ENCODE results near the gene HPGDS. TPM values are rescaled to one million over a fixed set of nuclear protein-coding genes. Genes with fewer than 3 reads are reported as not detected.
"Not testable (repeated sequence)": the region's sequence is repeated elsewhere in the genome, so short reads cannot be mapped to it uniquely, and the experiment has no call there.

The HPGDS gene
- total RNA-seq (2014; rRNA removed; shearing (Covaris generic); ENCODE audit: low replicate concordance): not detected in 2 replicates

- in situ Hi-C loops (cut with HindIII; ENCODE audit: low pct_unique_long_range_greater_than_20kb, low sequenced_read_pairs): no loop called here
- no peak for DNase-seq (ENCODE audit: low read depth)
Measured at GRCh38 chr4:94342694-94343093, at the start of gene HPGDS. TSS of gene HPGDS (minus strand) at chr4:94342836. CDS start at chr4:94334629, 8,207 bp downstream.

GRCh38 chr4:94390804-94391410 is 48.3 kb upstream of the HPGDS start:
- in situ Hi-C loops (cut with HindIII; ENCODE audit: low pct_unique_long_range_greater_than_20kb, low sequenced_read_pairs): no loop called here
- DNase-seq (ENCODE audit: low read depth): no peak

GRCh38 chr4:94389595-94390267 is 47.1 kb upstream of the HPGDS start:
- in situ Hi-C loops (cut with HindIII; ENCODE audit: low pct_unique_long_range_greater_than_20kb, low sequenced_read_pairs): no loop called here
- no peak for DNase-seq (ENCODE audit: low read depth)

- not testable (repeated sequence) for DNase-seq (ENCODE audit: low read depth)
Measured at GRCh38 chr4:94387965-94388364, 45.3 kb upstream of the HPGDS start.

GRCh38 chr4:94385452-94385851 is 42.8 kb upstream of the HPGDS start:
- in situ Hi-C loops (cut with HindIII; ENCODE audit: low pct_unique_long_range_greater_than_20kb, low sequenced_read_pairs); DNase-seq (ENCODE audit: low read depth): not testable (repeated sequence)

More at GRCh38 chr4:94387965-94388364, 45.3 kb upstream of the HPGDS start:
- in situ Hi-C loops (cut with HindIII; ENCODE audit: low pct_unique_long_range_greater_than_20kb, low sequenced_read_pairs): not testable (repeated sequence)

- DNase-seq (ENCODE audit: low read depth); in situ Hi-C loops (cut with HindIII; ENCODE audit: low pct_unique_long_range_greater_than_20kb, low sequenced_read_pairs): not testable (repeated sequence)
Measured at GRCh38 chr4:94382891-94383290, 40.3 kb upstream of the HPGDS start.

- in situ Hi-C loops (cut with HindIII; ENCODE audit: low pct_unique_long_range_greater_than_20kb, low sequenced_read_pairs): no loop called here
- no peak for DNase-seq (ENCODE audit: low read depth)
Measured at GRCh38 chr4:94378047-94378446, 35.4 kb upstream of the HPGDS start.

- in situ Hi-C loops (cut with HindIII; ENCODE audit: low pct_unique_long_range_greater_than_20kb, low sequenced_read_pairs): no loop called here
- no peak for DNase-seq (ENCODE audit: low read depth)
Measured at GRCh38 chr4:94377294-94377693, 34.7 kb upstream of the HPGDS start.

GRCh38 chr4:94375364-94375763 is 32.7 kb upstream of the HPGDS start:
- DNase-seq (ENCODE audit: low read depth): no peak
- in situ Hi-C loops (cut with HindIII; ENCODE audit: low pct_unique_long_range_greater_than_20kb, low sequenced_read_pairs): no loop called here

GRCh38 chr4:94373752-94374151 is 31.1 kb upstream of the HPGDS start:
- in situ Hi-C loops (cut with HindIII; ENCODE audit: low pct_unique_long_range_greater_than_20kb, low sequenced_read_pairs): no loop called here
- no peak for DNase-seq (ENCODE audit: low read depth)

GRCh38 chr4:94372991-94373390 is 30.4 kb upstream of the HPGDS start:
- in situ Hi-C loops (cut with HindIII; ENCODE audit: low pct_unique_long_range_greater_than_20kb, low sequenced_read_pairs): no loop called here
- DNase-seq (ENCODE audit: low read depth): no peak

GRCh38 chr4:94372228-94372978 is 29.8 kb upstream of the HPGDS start:
- no peak for DNase-seq (ENCODE audit: low read depth)
- in situ Hi-C loops (cut with HindIII; ENCODE audit: low pct_unique_long_range_greater_than_20kb, low sequenced_read_pairs): no loop called here

GRCh38 chr4:94371290-94371689 is 28.7 kb upstream of the HPGDS start:
- DNase-seq (ENCODE audit: low read depth): no peak
- in situ Hi-C loops (cut with HindIII; ENCODE audit: low pct_unique_long_range_greater_than_20kb, low sequenced_read_pairs): no loop called here

- in situ Hi-C loops (cut with HindIII; ENCODE audit: low pct_unique_long_range_greater_than_20kb, low sequenced_read_pairs): no loop called here
- DNase-seq (ENCODE audit: low read depth): no peak
Measured at GRCh38 chr4:94370533-94371254, 28.1 kb upstream of the HPGDS start.

GRCh38 chr4:94369046-94369445 is 26.4 kb upstream of the HPGDS start:
- DNase-seq (ENCODE audit: low read depth): no peak
- in situ Hi-C loops (cut with HindIII; ENCODE audit: low pct_unique_long_range_greater_than_20kb, low sequenced_read_pairs): no loop called here

GRCh38 chr4:94368459-94368858 is 25.8 kb upstream of the HPGDS start:
- no peak for DNase-seq (ENCODE audit: low read depth)
- in situ Hi-C loops (cut with HindIII; ENCODE audit: low pct_unique_long_range_greater_than_20kb, low sequenced_read_pairs): no loop called here

GRCh38 chr4:94365304-94365703 is 22.7 kb upstream of the HPGDS start:
- no peak for DNase-seq (ENCODE audit: low read depth)
- in situ Hi-C loops (cut with HindIII; ENCODE audit: low pct_unique_long_range_greater_than_20kb, low sequenced_read_pairs): no loop called here

- no peak for DNase-seq (ENCODE audit: low read depth)
- in situ Hi-C loops (cut with HindIII; ENCODE audit: low pct_unique_long_range_greater_than_20kb, low sequenced_read_pairs): no loop called here
Measured at GRCh38 chr4:94364527-94364926, 21.9 kb upstream of the HPGDS start.

Measured in Caki2 (cell line).